ENCODE data around the gene MGAT5. TPM values are rescaled to one million over a fixed set of nuclear protein-coding genes. Genes with fewer than 3 reads are reported as not detected.

MGAT5 gene
- total RNA-seq, 1 experiment from 2014 or later: 34.0 TPM

DNA sequence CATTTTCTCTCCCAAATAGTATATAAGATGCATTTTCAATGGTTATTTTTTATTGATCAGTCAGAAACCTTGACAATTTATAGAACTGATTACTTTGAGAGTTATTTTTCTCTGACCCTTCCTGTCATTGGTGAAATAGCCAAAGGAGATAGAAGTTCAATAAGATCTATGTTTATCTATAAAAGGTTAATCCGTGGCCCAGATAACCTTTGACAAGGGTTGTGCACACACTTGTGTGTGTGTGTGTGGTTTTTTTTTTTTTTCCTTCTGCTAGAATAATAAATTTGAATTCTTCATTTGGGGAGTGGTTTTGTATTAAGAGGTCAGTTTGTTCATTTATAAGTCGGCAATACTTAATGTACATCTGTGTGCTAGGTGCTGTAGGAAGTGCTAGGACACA, 160.0 kb downstream of the MGAT5 start:
- POLR2A ChIA-PET: no interaction called here

More for the DNA sequence above, 160.0 kb downstream of the MGAT5 start:
- Histone ChIP-seq H3K9me2 (ENCODE audit: insufficient read depth) (no peaks in the 10 kb centered on the region), H3K9ac (ENCODE audit: low read length) (no peak overlapping the region), H3K9me3 (ENCODE audit: control insufficient read depth in 1 of 2, insufficient read depth in 1 of 2, low read depth in 1 of 2, low read length in 2 of 2) (no peaks in the 10 kb centered on the region), H3K4me1 (ENCODE audit: control insufficient read depth in 1 of 2, insufficient read depth in 2 of 2, low read length in 2 of 2) (peaks cover 5% of the 10 kb centered on the region in 2 experiments; a peak in 1 of 4 replicates), H3K4me2 (ENCODE audit: low read length) (no peak overlapping the region), H3K79me2 (ENCODE audit: insufficient read depth, low read length) (no peaks in the 10 kb centered on the region), H3K36me3 (ENCODE audit: control insufficient read depth in 1 of 2, insufficient read depth in 2 of 2, low read length in 2 of 2) (no peaks in the 10 kb centered on the region), H3K27ac (ENCODE audit: low read depth, low read length) (no peak overlapping the region), H2AFZ (ENCODE audit: low read depth, low read length, poor library complexity, severe bottlenecking) (no peak overlapping the region), H3K4me3 (replicated peaks in 1 of 2; ENCODE audit: low read depth in 1 of 2, low read length in 2 of 2) (no peak overlapping the region), H4K20me1 (ENCODE audit: insufficient read depth) (no peaks in the 10 kb centered on the region), H3K27me3 (ENCODE audit: insufficient read depth, low read length) (no peaks in the 10 kb centered on the region)
- DNase-seq (ENCODE audit: low read depth, low spot score) (no peak), ATAC-seq (no peak)
- TF ChIP-seq, protein P1, sequence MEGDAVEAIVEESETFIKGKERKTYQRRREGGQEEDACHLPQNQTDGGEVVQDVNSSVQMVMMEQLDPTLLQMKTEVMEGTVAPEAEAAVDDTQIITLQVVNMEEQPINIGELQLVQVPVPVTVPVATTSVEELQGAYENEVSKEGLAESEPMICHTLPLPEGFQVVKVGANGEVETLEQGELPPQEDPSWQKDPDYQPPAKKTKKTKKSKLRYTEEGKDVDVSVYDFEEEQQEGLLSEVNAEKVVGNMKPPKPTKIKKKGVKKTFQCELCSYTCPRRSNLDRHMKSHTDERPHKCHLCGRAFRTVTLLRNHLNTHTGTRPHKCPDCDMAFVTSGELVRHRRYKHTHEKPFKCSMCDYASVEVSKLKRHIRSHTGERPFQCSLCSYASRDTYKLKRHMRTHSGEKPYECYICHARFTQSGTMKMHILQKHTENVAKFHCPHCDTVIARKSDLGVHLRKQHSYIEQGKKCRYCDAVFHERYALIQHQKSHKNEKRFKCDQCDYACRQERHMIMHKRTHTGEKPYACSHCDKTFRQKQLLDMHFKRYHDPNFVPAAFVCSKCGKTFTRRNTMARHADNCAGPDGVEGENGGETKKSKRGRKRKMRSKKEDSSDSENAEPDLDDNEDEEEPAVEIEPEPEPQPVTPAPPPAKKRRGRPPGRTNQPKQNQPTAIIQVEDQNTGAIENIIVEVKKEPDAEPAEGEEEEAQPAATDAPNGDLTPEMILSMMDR (IDR thresholded peaks at IDR 0.05 in 2 of 3, conservative IDR thresholded peaks at IDR 0.05 in 1 of 3; ENCODE audit: borderline replicate concordance in 1 of 3, insufficient read depth in 1 of 3, low read depth in 2 of 3, low read length in 2 of 3): no peak
- TF ChIP-seq, protein P2, sequence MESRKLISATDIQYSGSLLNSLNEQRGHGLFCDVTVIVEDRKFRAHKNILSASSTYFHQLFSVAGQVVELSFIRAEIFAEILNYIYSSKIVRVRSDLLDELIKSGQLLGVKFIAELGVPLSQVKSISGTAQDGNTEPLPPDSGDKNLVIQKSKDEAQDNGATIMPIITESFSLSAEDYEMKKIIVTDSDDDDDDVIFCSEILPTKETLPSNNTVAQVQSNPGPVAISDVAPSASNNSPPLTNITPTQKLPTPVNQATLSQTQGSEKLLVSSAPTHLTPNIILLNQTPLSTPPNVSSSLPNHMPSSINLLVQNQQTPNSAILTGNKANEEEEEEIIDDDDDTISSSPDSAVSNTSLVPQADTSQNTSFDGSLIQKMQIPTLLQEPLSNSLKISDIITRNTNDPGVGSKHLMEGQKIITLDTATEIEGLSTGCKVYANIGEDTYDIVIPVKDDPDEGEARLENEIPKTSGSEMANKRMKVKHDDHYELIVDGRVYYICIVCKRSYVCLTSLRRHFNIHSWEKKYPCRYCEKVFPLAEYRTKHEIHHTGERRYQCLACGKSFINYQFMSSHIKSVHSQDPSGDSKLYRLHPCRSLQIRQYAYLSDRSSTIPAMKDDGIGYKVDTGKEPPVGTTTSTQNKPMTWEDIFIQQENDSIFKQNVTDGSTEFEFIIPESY (IDR thresholded peaks at IDR 0.05; ENCODE audit: extremely low read depth, insufficient replicate concordance, low read length): no peak
- no peak for TF ChIP-seq SP1 (IDR thresholded peaks at IDR 0.05; ENCODE audit: low read depth)
- TF ChIP-seq RAD21 (IDR thresholded peaks at IDR 0.05; ENCODE audit: low read depth): no peak
- TF ChIP-seq POLR2A (IDR thresholded peaks at IDR 0.05; ENCODE audit: borderline replicate concordance, extremely low read depth, insufficient read depth, insufficient read length): no peak
- RAD21 ChIA-PET (ENCODE audit: low non-redundant PET in 1 of 2, low total read pairs in 2 of 2, uncharacterized antibody in 2 of 2, unreplicated experiment in 2 of 2): no interaction called here
- no TSS peak for BruUV-seq (replicated peaks)
- intact Hi-C loops (cut with micrococcal nuclease): loop anchor here (5.0 kb wide), 1 partner anchor 167 kb away; no protein-coding TSS in a partner anchor
- CTCF ChIA-PET: interaction anchor here (3.8 kb wide), 1 partner anchor 295 kb away, joined by 60 read pairs; no protein-coding TSS in a partner anchor

All from HCT116 (cell line).